Measurements from ENCODE around the gene SLC13A5.
"Not testable (repeated sequence)": the region's sequence is repeated elsewhere in the genome, so short reads cannot be mapped to it uniquely, and the experiment has no call there.

Gene SLC13A5

DNA sequence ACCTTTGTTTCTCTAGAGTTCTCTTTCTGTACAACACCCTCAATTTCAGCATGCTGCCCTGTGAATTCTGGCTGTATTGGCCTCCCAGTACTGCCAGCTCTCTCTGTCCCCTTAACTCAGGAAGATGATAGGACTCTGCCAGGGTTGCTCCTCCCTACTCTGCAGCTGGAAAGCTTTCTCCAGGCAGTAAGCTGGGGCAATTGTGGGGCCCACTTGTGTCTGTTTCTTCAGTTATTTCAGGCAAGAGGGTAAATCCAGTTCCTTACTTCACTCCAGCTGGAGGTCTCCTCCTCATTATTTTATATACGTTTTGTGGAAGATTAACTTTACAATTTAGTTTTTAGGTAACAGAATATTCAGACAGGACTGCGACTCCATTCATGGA is 51.7 kb downstream of the SLC13A5 start:
- TF ChIP-seq ZNF274 (IDR thresholded peaks at IDR 0.05; ENCODE audit: low read depth, low read length) (no peak), SUZ12 (IDR thresholded peaks at IDR 0.05; ENCODE audit: extremely low read depth, insufficient read depth, insufficient read length) (no peak), YY1 (IDR thresholded peaks at IDR 0.05; ENCODE audit: insufficient read depth, insufficient read length) (no peak)
- H3K4me3 ChIP-seq (ENCODE audit: insufficient read length, low read depth), result no peak overlapping the region
- no peak for DNase-seq (ENCODE audit: low read depth, low spot score)
- H3K36me3 ChIP-seq (ENCODE audit: insufficient read depth, insufficient read length, low read length), result no peaks in the 10 kb centered on the region
- peaks cover 2% of the 10 kb centered on the region for H3K4me1 ChIP-seq (ENCODE audit: insufficient read depth, insufficient read length)
- no peaks in the 10 kb centered on the region for H3K9me3 ChIP-seq (ENCODE audit: insufficient read depth, low read length)
- no peak overlapping the region for H3K9ac ChIP-seq (ENCODE audit: insufficient read length, low read depth)
- H3K27me3 ChIP-seq (ENCODE audit: insufficient read depth, insufficient read length), result peaks cover 33% of the 10 kb centered on the region

DNA sequence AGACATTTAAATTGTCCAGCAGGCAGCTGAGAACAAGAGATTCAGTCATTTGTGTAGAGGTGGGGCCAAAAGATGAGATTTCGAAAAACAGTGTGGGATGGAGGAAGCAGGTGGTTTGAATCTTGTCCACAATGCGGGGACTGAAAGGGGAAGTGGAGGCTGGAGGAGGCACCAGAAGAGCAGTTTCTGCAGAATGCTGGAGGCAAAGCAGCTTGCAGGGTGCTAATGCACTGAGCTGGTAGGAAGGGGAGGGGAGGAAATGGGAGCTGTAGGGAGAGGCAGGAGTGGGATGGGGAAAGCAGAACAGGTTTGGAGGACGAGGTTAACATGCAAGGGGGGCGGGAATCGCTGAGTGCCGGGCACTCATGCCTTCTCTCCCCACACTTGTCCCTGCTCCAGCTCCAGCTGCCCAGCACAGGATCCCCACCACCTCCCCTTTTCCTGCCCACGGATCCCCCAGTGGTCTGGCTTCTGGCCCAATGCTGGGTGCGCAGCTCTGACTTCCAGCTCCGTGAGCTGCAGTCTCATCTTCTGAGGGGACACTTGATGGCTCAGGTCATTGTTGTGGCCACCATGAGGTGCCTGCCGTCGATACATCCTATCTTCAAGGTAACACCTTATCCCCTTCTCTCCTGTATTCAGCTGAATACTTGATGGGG is 52.2 kb downstream of the SLC13A5 start:
- Histone ChIP-seq H3K9ac (ENCODE audit: insufficient read length, low read depth) (no peak overlapping the region), H3K4me3 (ENCODE audit: insufficient read length, low read depth) (no peak overlapping the region)
- no peak for DNase-seq (ENCODE audit: low read depth, low spot score)

DNA sequence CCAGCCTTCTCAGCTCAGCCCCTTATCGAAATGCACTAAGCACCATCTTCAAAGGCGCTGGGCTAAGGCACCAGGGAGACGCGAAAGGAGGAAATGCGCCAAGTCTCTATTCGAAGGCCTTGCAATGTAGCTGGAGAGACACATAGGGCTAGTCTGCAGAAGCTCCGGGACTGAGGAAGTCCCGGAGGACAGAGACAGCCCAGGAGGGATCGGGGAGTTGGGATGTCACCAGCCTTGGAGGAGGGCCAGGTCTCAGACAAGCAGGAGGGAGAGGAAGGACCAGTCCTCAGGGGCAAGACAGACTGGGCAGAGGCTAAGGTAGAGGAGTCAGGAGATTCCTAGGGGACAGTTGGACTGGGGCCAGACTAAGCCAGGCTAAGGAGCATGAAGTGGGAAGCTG is 53.1 kb downstream of the SLC13A5 start:
- peaks cover 3% of the 10 kb centered on the region for H3K4me1 ChIP-seq (ENCODE audit: insufficient read depth, insufficient read length)
- no peak overlapping the region for H3K4me3 ChIP-seq (ENCODE audit: insufficient read length, low read depth)
- no peaks in the 10 kb centered on the region for H3K9me3 ChIP-seq (ENCODE audit: insufficient read depth, low read length)
- no peak overlapping the region for H3K9ac ChIP-seq (ENCODE audit: insufficient read length, low read depth)
- DNase-seq (ENCODE audit: low read depth, low spot score), result no peak
- TF ChIP-seq ZNF274 (IDR thresholded peaks at IDR 0.05; ENCODE audit: low read depth, low read length), result no peak
- TF ChIP-seq SUZ12 (IDR thresholded peaks at IDR 0.05; ENCODE audit: extremely low read depth, insufficient read depth, insufficient read length), result no peak
- TF ChIP-seq YY1 (IDR thresholded peaks at IDR 0.05; ENCODE audit: insufficient read depth, insufficient read length), result no peak
- H3K36me3 ChIP-seq (ENCODE audit: insufficient read depth, insufficient read length, low read length), result no peaks in the 10 kb centered on the region
- peaks cover 41% of the 10 kb centered on the region for H3K27me3 ChIP-seq (ENCODE audit: insufficient read depth, insufficient read length)

More for the DNA sequence above, 52.2 kb downstream of the SLC13A5 start:
- Histone ChIP-seq H3K4me1 (ENCODE audit: insufficient read depth, insufficient read length) (no peaks in the 10 kb centered on the region), H3K27me3 (ENCODE audit: insufficient read depth, insufficient read length) (peaks cover 36% of the 10 kb centered on the region), H3K36me3 (ENCODE audit: insufficient read depth, insufficient read length, low read length) (no peaks in the 10 kb centered on the region), H3K9me3 (ENCODE audit: insufficient read depth, low read length) (no peaks in the 10 kb centered on the region)
- TF ChIP-seq YY1 (IDR thresholded peaks at IDR 0.05; ENCODE audit: insufficient read depth, insufficient read length), result no peak
- no peak for TF ChIP-seq ZNF274 (IDR thresholded peaks at IDR 0.05; ENCODE audit: low read depth, low read length)
- TF ChIP-seq SUZ12 (IDR thresholded peaks at IDR 0.05; ENCODE audit: extremely low read depth, insufficient read depth, insufficient read length), result no peak

DNA sequence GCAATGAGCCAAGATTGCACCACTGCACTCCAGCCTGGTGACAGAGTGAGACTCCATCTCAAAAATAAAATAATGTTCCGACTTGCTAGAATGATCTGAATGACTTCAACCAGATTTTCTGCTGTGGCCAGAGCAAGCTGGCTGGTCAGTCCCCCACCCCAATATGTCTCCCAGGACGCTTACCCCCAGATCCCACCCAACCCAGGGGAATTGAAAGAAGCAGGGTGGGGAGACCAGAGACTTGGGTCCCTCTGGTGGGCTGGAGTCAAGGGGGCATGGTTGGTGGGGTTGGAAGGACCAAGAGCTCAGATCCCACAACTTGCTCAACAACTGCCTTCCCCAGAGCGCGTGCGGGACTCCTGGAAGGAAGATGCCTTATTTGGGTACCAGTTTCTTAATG is 54.8 kb downstream of the SLC13A5 start:
- not testable (repeated sequence) for H3K4me1 ChIP-seq (ENCODE audit: insufficient read depth, insufficient read length); H3K4me3 ChIP-seq (ENCODE audit: insufficient read length, low read depth); DNase-seq (ENCODE audit: low read depth, low spot score); H3K9ac ChIP-seq (ENCODE audit: insufficient read length, low read depth); H3K36me3 ChIP-seq (ENCODE audit: insufficient read depth, insufficient read length, low read length); H3K9me3 ChIP-seq (ENCODE audit: insufficient read depth, low read length)
- peaks cover 58% of the 10 kb centered on the region for H3K27me3 ChIP-seq (ENCODE audit: insufficient read depth, insufficient read length)

DNA sequence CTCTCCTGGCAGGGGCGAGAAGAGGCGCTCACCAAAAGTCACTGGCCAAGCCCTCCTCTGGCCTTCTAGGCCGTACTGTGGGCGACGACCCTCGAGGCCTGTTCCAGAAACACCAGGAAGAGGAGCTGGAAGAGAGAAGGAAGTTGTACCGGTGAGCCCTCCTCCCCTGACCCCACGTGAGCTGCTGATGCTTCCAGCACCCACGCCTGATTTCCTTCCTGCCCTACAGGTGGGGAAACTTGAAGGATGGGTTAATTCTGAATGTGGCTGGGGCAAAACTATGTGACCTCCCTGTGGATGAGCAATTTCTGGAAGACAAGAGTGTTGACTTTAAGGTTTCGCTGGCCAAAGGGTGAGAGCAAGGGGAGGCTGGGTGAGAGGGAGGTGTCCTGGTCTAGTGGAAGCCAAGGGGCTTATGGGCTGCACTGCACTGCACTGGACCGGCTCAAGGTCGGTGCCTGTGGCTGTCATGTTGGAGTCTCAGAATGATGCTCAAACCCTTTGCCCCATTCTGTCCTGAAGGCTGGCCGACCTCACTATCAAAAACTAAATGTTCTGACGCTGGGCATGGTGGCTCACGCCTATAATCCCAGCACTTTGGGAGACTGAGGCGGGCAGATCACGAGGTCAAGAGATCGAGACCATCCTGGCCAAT is 55.4 kb downstream of the SLC13A5 start:
- no peak overlapping the region for H3K9ac ChIP-seq (ENCODE audit: insufficient read length, low read depth)
- TF ChIP-seq ZNF274 (IDR thresholded peaks at IDR 0.05; ENCODE audit: low read depth, low read length), result no peak
- H3K27me3 ChIP-seq (ENCODE audit: insufficient read depth, insufficient read length), result peaks cover 65% of the 10 kb centered on the region

DNA sequence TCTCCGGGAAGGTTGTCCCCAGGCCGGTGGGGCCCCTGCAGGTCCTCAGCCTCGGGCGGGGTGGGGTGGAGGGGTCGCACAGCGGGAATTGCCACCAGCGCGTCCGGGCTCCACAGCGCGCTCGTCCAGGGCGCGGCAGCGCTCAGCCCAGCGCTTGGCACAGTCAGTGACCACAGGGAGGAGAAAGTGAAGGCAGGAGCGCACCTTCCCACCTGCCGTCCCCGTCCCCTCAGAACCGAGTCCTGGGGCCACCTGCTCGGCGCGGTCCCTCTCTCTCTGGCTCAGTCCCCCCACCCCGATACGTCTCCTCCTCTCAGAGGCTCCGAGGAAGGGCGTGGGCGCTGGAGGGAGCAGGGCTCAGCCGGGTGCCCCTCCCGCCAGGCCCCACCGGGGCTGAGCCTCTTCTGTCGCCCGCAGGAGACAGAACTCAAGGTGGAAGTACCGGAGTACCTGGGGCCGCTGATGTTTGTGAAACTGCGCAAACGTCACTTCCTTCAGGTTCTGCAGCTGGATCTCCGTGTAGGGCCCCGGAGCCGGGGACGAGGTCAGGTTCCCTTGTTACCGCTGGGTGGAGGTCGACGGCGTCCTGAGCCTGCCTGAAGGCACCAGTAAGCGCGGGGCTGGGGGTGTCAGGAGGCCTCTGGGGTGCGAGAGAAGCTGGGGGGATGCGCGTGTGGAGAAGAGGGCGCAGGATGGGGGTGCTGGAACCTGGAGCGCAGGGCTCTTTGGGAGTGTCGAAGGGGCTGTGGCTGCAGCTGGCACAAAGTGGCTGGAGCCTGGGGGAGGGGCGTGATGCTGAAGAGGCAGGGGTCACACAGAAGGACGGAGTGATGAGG is 56.2 kb downstream of the SLC13A5 start:
- H3K4me3 ChIP-seq (ENCODE audit: insufficient read length, low read depth), result peak overlapping the region; percentile 15
- not testable (repeated sequence) for H3K36me3 ChIP-seq (ENCODE audit: insufficient read depth, insufficient read length, low read length); H3K4me1 ChIP-seq (ENCODE audit: insufficient read depth, insufficient read length); H3K9ac ChIP-seq (ENCODE audit: insufficient read length, low read depth); H3K9me3 ChIP-seq (ENCODE audit: insufficient read depth, low read length); DNase-seq (ENCODE audit: low read depth, low spot score)
- peaks cover 72% of the 10 kb centered on the region for H3K27me3 ChIP-seq (ENCODE audit: insufficient read depth, insufficient read length)

More for the DNA sequence above, 55.4 kb downstream of the SLC13A5 start:
- H3K9me3 ChIP-seq (ENCODE audit: insufficient read depth, low read length), result no peaks in the 10 kb centered on the region
- peak overlapping the region; percentile 12 for H3K4me3 ChIP-seq (ENCODE audit: insufficient read length, low read depth)
- H3K36me3 ChIP-seq (ENCODE audit: insufficient read depth, insufficient read length, low read length), result no peaks in the 10 kb centered on the region
- H3K4me1 ChIP-seq (ENCODE audit: insufficient read depth, insufficient read length), result peaks cover 4% of the 10 kb centered on the region
- no peak for DNase-seq (ENCODE audit: low read depth, low spot score)

DNA sequence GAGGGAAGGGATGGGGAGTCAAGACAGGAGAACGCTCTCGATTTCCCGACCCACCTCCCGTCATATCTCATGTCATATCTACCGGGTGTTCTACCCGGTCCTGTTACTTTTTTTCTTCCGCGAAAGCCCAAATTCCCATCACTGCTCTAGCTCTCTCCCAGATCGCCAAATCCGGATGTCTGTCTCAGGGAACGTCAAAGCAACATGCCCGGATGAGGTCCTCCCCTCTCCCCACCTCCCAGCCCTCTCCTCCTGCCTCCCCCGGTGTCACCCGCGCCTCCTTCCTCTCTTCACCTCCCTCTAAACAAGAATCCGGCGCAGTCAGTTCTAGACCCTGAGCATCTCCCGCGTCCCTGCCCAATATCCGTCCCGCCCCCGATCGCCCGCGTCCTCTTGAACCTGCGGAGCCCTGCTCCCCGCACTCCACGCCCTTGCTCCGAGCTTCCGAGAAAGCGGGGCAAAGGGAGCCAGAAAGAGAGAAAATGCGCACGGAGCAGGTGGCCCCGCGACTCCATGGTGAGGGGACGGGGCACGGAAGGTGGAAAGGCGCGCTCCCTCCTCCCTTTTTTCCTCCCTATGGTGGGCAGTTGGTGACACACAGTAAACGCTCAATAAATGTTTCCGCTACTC is 57.3 kb downstream of the SLC13A5 start:
- peaks cover 68% of the 10 kb centered on the region for H3K27me3 ChIP-seq (ENCODE audit: insufficient read depth, insufficient read length)
- H3K4me1 ChIP-seq (ENCODE audit: insufficient read depth, insufficient read length); H3K36me3 ChIP-seq (ENCODE audit: insufficient read depth, insufficient read length, low read length); DNase-seq (ENCODE audit: low read depth, low spot score); H3K9me3 ChIP-seq (ENCODE audit: insufficient read depth, low read length); H3K4me3 ChIP-seq (ENCODE audit: insufficient read length, low read depth); H3K9ac ChIP-seq (ENCODE audit: insufficient read length, low read depth): not testable (repeated sequence)

All from NT2/D1 (cell line).